GM23338 (cell line): Measurements from ENCODE around the gene CYSLTR2.

ENCODE experiments used
- ETS1 ChIP-seq: IDR thresholded peaks from 2 replicates; pipeline ENCODE4 v1.6.1; 2016; ENCODE audit warnings: antibody characterized with exemption
- TF ChIP-seq, protein P1 (sequence below), 2 experiments: fragments of 200-600 bp in 1 of 2; sonication (generic) in 1 of 2; conservative IDR thresholded peaks; 2 replicates each; pipeline versions ENCODE4 v1.5.1 to v1.6.1; 2016 to 2017; ENCODE audit warnings: antibody characterized with exemption in 2 of 2, low read depth in 2 of 2, mild to moderate bottlenecking in 2 of 2, moderate library complexity in 1 of 2

DNA sequence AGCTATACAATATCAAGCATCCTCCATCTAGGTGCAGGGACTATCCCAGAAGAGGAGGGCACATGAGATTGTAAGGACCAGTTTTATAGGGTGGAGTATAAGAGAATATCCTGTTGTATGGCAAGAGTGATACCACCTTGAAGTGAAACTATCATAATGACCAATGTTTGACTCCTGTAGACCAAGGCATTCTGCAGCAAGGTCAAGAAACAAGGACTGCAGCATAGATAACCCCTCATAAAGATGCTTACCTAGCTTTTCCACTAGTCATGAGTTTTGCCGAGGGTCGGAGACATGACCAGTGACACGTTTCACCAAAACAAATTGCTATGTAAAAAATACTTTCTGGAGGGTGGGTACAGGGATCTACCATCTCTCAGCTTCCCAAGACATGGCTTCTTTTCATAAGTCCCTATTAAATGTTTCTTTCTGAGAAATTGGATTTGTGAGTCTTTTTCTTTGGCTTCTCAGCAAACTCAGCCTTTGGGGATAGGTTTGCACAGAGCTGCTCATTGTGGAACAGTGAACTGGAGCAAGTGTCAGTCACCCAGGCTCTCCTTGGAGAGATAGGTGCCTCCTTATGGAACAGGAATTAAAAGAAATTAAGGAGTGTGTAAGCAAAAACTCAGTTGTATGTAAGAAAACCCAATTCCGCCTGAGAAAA lies 28.2 kb upstream of the CYSLTR2 start:
- TF ChIP-seq ETS1, result no peak
- TF ChIP-seq, protein P1, sequence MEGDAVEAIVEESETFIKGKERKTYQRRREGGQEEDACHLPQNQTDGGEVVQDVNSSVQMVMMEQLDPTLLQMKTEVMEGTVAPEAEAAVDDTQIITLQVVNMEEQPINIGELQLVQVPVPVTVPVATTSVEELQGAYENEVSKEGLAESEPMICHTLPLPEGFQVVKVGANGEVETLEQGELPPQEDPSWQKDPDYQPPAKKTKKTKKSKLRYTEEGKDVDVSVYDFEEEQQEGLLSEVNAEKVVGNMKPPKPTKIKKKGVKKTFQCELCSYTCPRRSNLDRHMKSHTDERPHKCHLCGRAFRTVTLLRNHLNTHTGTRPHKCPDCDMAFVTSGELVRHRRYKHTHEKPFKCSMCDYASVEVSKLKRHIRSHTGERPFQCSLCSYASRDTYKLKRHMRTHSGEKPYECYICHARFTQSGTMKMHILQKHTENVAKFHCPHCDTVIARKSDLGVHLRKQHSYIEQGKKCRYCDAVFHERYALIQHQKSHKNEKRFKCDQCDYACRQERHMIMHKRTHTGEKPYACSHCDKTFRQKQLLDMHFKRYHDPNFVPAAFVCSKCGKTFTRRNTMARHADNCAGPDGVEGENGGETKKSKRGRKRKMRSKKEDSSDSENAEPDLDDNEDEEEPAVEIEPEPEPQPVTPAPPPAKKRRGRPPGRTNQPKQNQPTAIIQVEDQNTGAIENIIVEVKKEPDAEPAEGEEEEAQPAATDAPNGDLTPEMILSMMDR (conservative IDR thresholded peaks at IDR 0.05; ENCODE audit: low read depth in 2 of 2), result no peak
